ENCODE data around the gene RREB1. TPM values are rescaled to one million over a fixed set of nuclear protein-coding genes. Genes with fewer than 3 reads are reported as not detected.

The RREB1 gene
- total RNA-seq, 1 donor from 2014 or later = 16.6 TPM

- Histone ChIP-seq H3K36me3 (ENCODE audit: control insufficient read depth, insufficient read depth, low read length) (no peaks in the 10 kb centered on the region), H3K4me3 (ENCODE audit: low read depth, low read length) (peak overlapping the region; percentile 95), H3K27me3 (ENCODE audit: control insufficient read depth, insufficient read depth, low read length) (no peaks in the 10 kb centered on the region)
- FAIRE-seq (no peak), DNase-seq (ENCODE audit: low read depth) (peak; percentile 69)
- no peak for TF ChIP-seq CTCF (IDR thresholded peaks at IDR 0.05; ENCODE audit: insufficient read depth, low read length, severe bottlenecking)
Observed at GRCh38 chr6:7108964-7109836, 1.4 kb downstream of the RREB1 start.

DNA sequence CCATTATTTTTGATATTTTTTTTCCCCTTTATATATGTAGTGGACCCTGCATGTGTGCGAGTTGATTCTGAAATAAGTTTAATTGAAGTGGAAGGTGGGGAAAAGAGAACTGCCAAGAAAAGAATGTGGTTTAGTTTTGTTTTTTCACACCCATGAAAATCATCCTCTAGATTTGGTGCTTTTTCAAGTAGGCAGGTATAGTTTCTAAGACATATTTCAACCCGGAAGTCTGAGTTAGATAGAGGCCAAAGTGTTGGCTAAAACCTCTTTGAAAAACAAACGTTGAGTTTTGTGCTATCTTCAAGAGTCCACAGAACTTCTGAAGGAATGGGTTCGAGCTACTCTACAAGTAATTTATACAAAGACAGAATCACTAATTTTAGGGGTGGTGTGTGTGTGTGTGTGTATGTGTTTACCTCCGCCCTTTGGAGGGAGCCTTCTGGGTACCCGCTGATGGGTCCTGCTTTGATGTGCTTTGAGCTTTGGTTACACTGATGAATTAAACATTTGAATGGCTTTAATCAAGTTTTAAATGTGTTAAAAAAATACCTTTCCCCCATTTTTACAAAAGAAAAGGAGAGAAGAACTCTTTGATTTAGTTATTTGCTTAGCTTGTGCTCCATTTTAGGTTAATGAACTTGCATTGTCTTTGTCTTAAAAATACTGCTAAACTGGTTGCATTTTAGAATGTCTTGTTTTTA, 2.5 kb downstream of the RREB1 start:
- peak overlapping the region; percentile 95 for H3K4me3 ChIP-seq (ENCODE audit: low read depth, low read length)
- no peaks in the 10 kb centered on the region for H3K27me3 ChIP-seq (ENCODE audit: control insufficient read depth, insufficient read depth, low read length)
- no peaks in the 10 kb centered on the region for H3K36me3 ChIP-seq (ENCODE audit: control insufficient read depth, insufficient read depth, low read length)
- DNase-seq (ENCODE audit: low read depth) (no peak), FAIRE-seq (no peak)
- no peak for TF ChIP-seq CTCF (IDR thresholded peaks at IDR 0.05; ENCODE audit: insufficient read depth, low read length, severe bottlenecking)

DNA sequence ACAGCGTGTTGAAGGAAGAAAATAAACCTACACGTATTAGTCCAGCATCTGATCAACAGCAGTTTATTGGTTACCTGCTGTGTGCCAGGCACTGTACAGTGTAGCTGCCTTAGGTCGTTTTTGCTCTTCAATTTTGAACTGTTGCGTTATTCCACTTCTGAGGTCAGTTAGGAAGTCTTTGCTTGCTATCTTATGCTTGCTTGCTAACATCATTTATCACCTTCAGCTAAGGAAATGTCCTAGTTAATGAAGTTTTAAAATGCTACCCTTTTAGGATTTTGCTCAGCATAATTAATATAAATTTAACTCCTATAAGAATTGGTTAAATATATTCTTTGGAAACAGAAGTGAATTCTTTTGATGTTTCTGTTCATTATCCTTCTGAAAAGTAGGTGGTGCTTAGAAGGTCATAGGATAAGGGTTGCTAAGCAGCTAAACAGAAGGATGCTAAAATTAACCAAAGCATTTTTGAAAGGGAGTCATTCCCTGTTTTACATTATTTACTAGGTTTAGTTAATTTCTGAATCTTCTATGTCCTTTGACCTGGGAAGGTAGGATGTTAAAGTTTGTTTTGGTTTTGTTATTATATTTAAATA, 3.4 kb downstream of the RREB1 start:
- DNase-seq (ENCODE audit: low read depth) = no peak
- no peak for TF ChIP-seq CTCF (IDR thresholded peaks at IDR 0.05; ENCODE audit: insufficient read depth, low read length, severe bottlenecking)
- Histone ChIP-seq H3K4me3 (ENCODE audit: low read depth, low read length) (no peak overlapping the region), H3K36me3 (ENCODE audit: control insufficient read depth, insufficient read depth, low read length) (no peaks in the 10 kb centered on the region), H3K27me3 (ENCODE audit: control insufficient read depth, insufficient read depth, low read length) (no peaks in the 10 kb centered on the region)
- no peak for FAIRE-seq

- no peak for DNase-seq (ENCODE audit: low read depth)
- Histone ChIP-seq H3K4me3 (ENCODE audit: low read depth, low read length) (peak overlapping the region; percentile 2), H3K27me3 (ENCODE audit: control insufficient read depth, insufficient read depth, low read length) (no peaks in the 10 kb centered on the region), H3K36me3 (ENCODE audit: control insufficient read depth, insufficient read depth, low read length) (no peaks in the 10 kb centered on the region)
- FAIRE-seq = no peak
- no peak for TF ChIP-seq CTCF (IDR thresholded peaks at IDR 0.05; ENCODE audit: insufficient read depth, low read length, severe bottlenecking)
Observed at GRCh38 chr6:7112171-7112570, 4.4 kb downstream of the RREB1 start.

DNA sequence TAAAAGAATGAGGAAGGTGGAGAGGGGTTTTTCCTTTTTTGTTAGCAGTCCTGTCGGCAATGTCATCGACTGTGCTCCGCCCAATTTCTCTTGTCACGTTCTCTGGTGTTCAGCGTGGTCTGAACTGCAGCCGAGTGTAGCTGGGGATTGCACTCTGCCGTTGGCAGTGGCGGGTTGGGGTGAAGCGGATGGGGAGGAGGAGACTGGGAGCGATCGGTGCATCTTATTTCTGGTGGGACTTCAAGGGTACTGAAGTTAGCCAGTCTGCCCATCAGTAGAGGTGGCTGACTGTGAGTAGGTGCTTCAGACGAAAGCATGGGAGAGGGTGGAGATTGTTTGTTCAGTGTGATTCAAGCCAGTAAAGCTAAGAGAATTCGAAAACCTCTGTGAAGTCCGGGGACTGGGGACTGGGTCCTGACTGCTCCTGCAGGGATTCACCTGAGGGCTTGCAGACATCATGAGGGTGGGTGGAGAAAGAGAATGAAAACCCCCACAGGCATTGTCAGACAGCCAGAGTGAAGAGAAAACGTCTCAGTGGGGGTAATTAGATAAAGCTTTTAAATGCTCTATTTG, 5.1 kb downstream of the RREB1 start:
- Histone ChIP-seq H3K27me3 (ENCODE audit: control insufficient read depth, insufficient read depth, low read length) (no peaks in the 10 kb centered on the region), H3K4me3 (ENCODE audit: low read depth, low read length) (peak overlapping the region; percentile 11), H3K36me3 (ENCODE audit: control insufficient read depth, insufficient read depth, low read length) (no peaks in the 10 kb centered on the region)
- FAIRE-seq (no peak), DNase-seq (ENCODE audit: low read depth) (peak; percentile 78)
- no peak for TF ChIP-seq CTCF (IDR thresholded peaks at IDR 0.05; ENCODE audit: insufficient read depth, low read length, severe bottlenecking)

Data from bronchial epithelial cell (primary cell).